OCI-LY1 (cell line): ENCODE data around the gene SCN1A.

Experiments used
- CTCF ChIP-seq: fragments of 200-600 bp; sonication (generic), shearing (Covaris generic); IDR thresholded peaks from 2 replicates; pipeline ENCODE4 v1.5.1; 2017; ENCODE audit warnings: mild to moderate bottlenecking, antibody characterized with exemption, low read length, moderate library complexity, mixed read lengths
- EZH2 ChIP-seq: fragments of 200-600 bp; sonication (generic), shearing (Covaris generic); IDR thresholded peaks from 2 replicates; pipeline ENCODE4 v1.8.0; 2017; ENCODE audit warnings: borderline replicate concordance, mixed run types, mild to moderate bottlenecking, antibody characterized with exemption, low read length, moderate library complexity, mixed read lengths

- TF ChIP-seq CTCF (no peak), EZH2 (no peak)
Observed at GRCh38 chr2:166115589-166115988, 12.2 kb downstream of the SCN1A start.
